Neural progenitor cell (in vitro differentiated cells): ENCODE results near the gene C9orf78. TPM values are rescaled to one million over a fixed set of nuclear protein-coding genes. Genes with fewer than 3 reads are reported as not detected.
A peak's percentile ranks its signal among the peaks of the same experiment; 100 is the strongest.

Experiments used
- DNase-seq: peaks from one replicate; pipeline ENCODE4 v3.0.0-alpha.2; 2016; ENCODE audit warnings: low spot score
- H2AFZ ChIP-seq: fragments of 200-600 bp; sonication (generic); replicated peaks from 2 replicates; pipeline ENCODE4 v1.6.1; 2016; ENCODE audit warnings: antibody characterized with exemption
- H3F3A ChIP-seq: fragments of 200-600 bp; sonication (generic); 2 replicates; pipeline ENCODE4 v1.6.1; 2016; ENCODE audit warnings: antibody characterized with exemption, low read depth
- H3K27ac ChIP-seq: fragments of 200-600 bp; sonication (generic); 2 replicates; pipeline ENCODE4 v1.5.1; 2016; ENCODE audit warnings: mild to moderate bottlenecking
- H3K27me3 ChIP-seq: fragments of 200-600 bp; sonication (generic); 2 replicates; pipeline ENCODE4 v1.6.1; 2016; ENCODE audit warnings: mild to moderate bottlenecking, moderate library complexity
- H3K36me3 ChIP-seq: fragments of 200-600 bp; sonication (generic); 2 replicates; pipeline ENCODE4 v1.5.1; 2016
- H3K4me1 ChIP-seq: fragments of 200-600 bp; sonication (generic); 2 replicates; pipeline ENCODE4 v1.6.1; 2016; ENCODE audit warnings: mixed run types
- H3K4me2 ChIP-seq: fragments of 200-600 bp; sonication (generic); 2 replicates; pipeline ENCODE4 v1.6.1; 2016
- H3K4me3 ChIP-seq: fragments of 200-600 bp; sonication (generic); 2 replicates; pipeline ENCODE4 v1.5.1; 2016
- H3K79me2 ChIP-seq: fragments of 200-600 bp; sonication (generic); 2 replicates; pipeline ENCODE4 v1.6.1; 2016; ENCODE audit warnings: low read depth
- H3K9ac ChIP-seq: fragments of 200-600 bp; sonication (generic); 2 replicates; pipeline ENCODE4 v1.6.1; 2016
- H3K9me3 ChIP-seq: fragments of 200-600 bp; sonication (generic); 2 replicates; pipeline ENCODE4 v1.5.1; 2016; ENCODE audit warnings: low read depth
- H4K20me1 ChIP-seq: fragments of 200-600 bp; sonication (generic); 2 replicates; pipeline ENCODE4 v1.6.1; 2016; ENCODE audit warnings: low read depth
- H3K27ac Mint-ChIP-seq: 3 replicates; pipeline ENCODE4 v1.8.0; 2021; ENCODE audit warnings: mixed read lengths
- H3K27me3 Mint-ChIP-seq: 2 replicates; pipeline ENCODE4 v1.8.0; 2022; ENCODE audit warnings: low read depth, mild to moderate bottlenecking, inconsistent platforms, moderate library complexity, mixed read lengths; ENCODE audit not compliant: insufficient read depth
- H3K36me3 Mint-ChIP-seq: 3 replicates; pipeline ENCODE4 v1.8.0; 2021; ENCODE audit warnings: mixed read lengths
- H3K4me1 Mint-ChIP-seq: 3 replicates; pipeline ENCODE4 v1.8.0; 2021; ENCODE audit warnings: mixed read lengths
- H3K4me3 Mint-ChIP-seq: 3 replicates; pipeline ENCODE4 v1.8.0; 2021; ENCODE audit warnings: mild to moderate bottlenecking, moderate library complexity, mixed read lengths
- H3K9me3 Mint-ChIP-seq: 3 replicates; pipeline ENCODE4 v1.8.0; 2020; ENCODE audit warnings: mixed read lengths
- CTCF ChIP-seq: fragments of 200-600 bp; sonication (generic); IDR thresholded peaks from 2 replicates; pipeline ENCODE4 v1.5.1; 2017; ENCODE audit warnings: antibody characterized with exemption, mild to moderate bottlenecking
- EZH2 ChIP-seq: fragments of 200-600 bp; sonication (generic); IDR thresholded peaks from 2 replicates; pipeline ENCODE4 v1.6.1; 2017; ENCODE audit warnings: antibody characterized with exemption, mild to moderate bottlenecking, moderate library complexity
- EZH2phosphoT487 ChIP-seq: fragments of 200-600 bp; sonication (generic); IDR thresholded peaks from 2 replicates; pipeline ENCODE4 v1.6.1; 2017; ENCODE audit warnings: antibody characterized with exemption
- total RNA-seq: library from RNA; depleted of rRNA; stranded (reverse); fragments of >200 nt; gene quantifications from 2 replicates; pipeline ENCODE4 v1.2.3, GENCODE V29; 2015; ENCODE audit warnings: low replicate concordance

Gene C9orf78
- total RNA-seq, 1 donor from 2014 or later: 42.2 TPM

DNA sequence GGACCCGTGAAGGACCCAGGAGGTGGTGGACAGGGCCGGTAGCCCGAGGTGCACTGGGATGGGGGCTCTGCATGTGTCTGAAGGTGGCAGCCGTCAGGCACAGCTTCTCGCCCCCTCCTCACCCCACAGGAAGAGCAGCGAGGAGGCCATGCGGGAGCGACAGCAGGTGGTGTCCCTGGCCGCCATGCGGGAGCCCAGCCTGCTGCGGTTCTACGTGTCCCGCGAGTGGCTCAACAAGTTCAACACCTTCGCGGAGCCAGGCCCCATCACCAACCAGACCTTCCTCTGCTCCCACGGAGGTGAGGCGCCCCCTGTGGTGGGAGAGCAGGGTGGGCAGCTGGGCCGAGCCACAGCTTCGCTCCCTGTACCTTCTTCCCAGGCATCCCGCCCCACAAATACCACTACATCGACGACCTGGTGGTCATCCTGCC is 40.1 kb upstream of the C9orf78 start:
- H3K9ac ChIP-seq: no peak overlapping the region
- no peak overlapping the region for H3K27ac Mint-ChIP-seq
- peaks cover 7% of the 10 kb centered on the region for H3K4me1 Mint-ChIP-seq
- no peak overlapping the region for H2AFZ ChIP-seq
- no peaks in the 10 kb centered on the region for H3K36me3 ChIP-seq
- no peak overlapping the region for H3K4me3 ChIP-seq
- no peaks in the 10 kb centered on the region for H3K9me3 ChIP-seq
- no peaks in the 10 kb centered on the region for H3F3A ChIP-seq
- TF ChIP-seq EZH2 (no peak), CTCF (peak; percentile 28)
- H4K20me1 ChIP-seq: no peaks in the 10 kb centered on the region
- H3K27me3 ChIP-seq: no peaks in the 10 kb centered on the region
- no peaks in the 10 kb centered on the region for H3K79me2 ChIP-seq
- H3K4me1 ChIP-seq: no peaks in the 10 kb centered on the region
- no peak overlapping the region for H3K4me2 ChIP-seq
- H3K36me3 Mint-ChIP-seq: peaks cover 10% of the 10 kb centered on the region
- no peak overlapping the region for H3K27ac ChIP-seq
- no peaks in the 10 kb centered on the region for H3K9me3 Mint-ChIP-seq
- H3K27me3 Mint-ChIP-seq: peaks cover 2% of the 10 kb centered on the region
- no peak for DNase-seq
- no peak overlapping the region for H3K4me3 Mint-ChIP-seq

DNA sequence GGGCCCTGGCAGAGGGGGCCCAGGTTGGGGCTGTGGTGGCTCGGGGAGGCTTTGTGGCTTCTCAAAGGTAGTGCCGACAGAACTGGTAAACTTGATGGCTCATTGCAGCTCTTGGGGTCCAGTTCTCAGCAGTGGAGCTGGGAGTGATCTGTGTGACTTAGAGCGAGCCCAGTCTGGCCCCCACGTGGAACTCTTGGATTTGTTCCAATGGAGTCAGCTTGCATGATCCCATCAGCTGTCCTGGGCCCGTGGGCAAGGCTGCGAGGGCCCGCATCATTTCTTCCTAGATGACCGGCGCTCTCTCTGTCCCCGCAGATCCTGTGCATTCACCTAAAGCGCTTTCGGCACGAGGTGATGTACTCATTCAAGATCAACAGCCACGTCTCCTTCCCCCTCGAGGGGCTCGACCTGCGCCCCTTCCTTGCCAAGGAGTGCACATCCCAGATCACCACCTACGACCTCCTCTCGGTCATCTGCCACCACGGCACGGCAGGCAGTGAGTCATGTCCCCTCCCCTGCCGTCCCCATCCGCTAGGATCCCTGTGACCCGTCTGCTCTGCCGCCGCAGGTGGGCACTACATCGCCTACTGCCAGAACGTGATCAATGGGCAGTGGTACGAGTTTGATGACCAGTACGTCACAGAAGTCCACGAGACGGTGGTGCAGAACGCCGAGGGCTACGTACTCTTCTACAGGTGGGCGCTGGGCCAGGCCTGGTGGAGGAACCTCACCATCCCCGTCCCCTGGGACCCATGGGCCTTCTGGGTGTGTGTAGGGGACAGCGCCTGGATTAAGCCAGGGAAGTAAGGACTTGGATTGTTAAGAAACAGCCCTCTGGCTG is 39.4 kb upstream of the C9orf78 start:
- Mint-ChIP-seq H3K9me3 (no peaks in the 10 kb centered on the region), H3K36me3 (peaks cover 9% of the 10 kb centered on the region), H3K4me3 (no peak overlapping the region), H3K27me3 (peaks cover 2% of the 10 kb centered on the region), H3K4me1 (peaks cover 7% of the 10 kb centered on the region), H3K27ac (peak overlapping the region; percentile 51)
- Histone ChIP-seq H2AFZ (no peak overlapping the region), H3F3A (no peaks in the 10 kb centered on the region), H3K79me2 (no peaks in the 10 kb centered on the region), H3K9me3 (no peaks in the 10 kb centered on the region), H3K4me1 (no peaks in the 10 kb centered on the region), H3K27ac (no peak overlapping the region), H4K20me1 (no peaks in the 10 kb centered on the region), H3K9ac (no peak overlapping the region), H3K36me3 (no peaks in the 10 kb centered on the region), H3K4me3 (no peak overlapping the region), H3K27me3 (no peaks in the 10 kb centered on the region), H3K4me2 (no peak overlapping the region)
- no peak for DNase-seq
- TF ChIP-seq CTCF (no peak), EZH2 (no peak), EZH2phosphoT487 (no peak)

GRCh38 chr9:129873563-129874190 is 38.6 kb upstream of the C9orf78 start:
- no peaks in the 10 kb centered on the region for H3K36me3 ChIP-seq
- no peaks in the 10 kb centered on the region for H3F3A ChIP-seq
- peak overlapping the region; percentile 90 for H3K27ac Mint-ChIP-seq
- peaks cover 9% of the 10 kb centered on the region for H3K36me3 Mint-ChIP-seq
- H2AFZ ChIP-seq: no peak overlapping the region
- H3K27me3 Mint-ChIP-seq: peaks cover 2% of the 10 kb centered on the region
- TF ChIP-seq EZH2: no peak
- no peak for TF ChIP-seq CTCF
- TF ChIP-seq EZH2phosphoT487: no peak
- DNase-seq: no peak
- H4K20me1 ChIP-seq: no peaks in the 10 kb centered on the region
- no peaks in the 10 kb centered on the region for H3K27me3 ChIP-seq
- peaks cover 7% of the 10 kb centered on the region for H3K4me1 Mint-ChIP-seq
- no peak overlapping the region for H3K4me3 ChIP-seq
- no peak overlapping the region for H3K4me3 Mint-ChIP-seq
- no peaks in the 10 kb centered on the region for H3K9me3 Mint-ChIP-seq
- no peaks in the 10 kb centered on the region for H3K9me3 ChIP-seq
- H3K79me2 ChIP-seq: no peaks in the 10 kb centered on the region
- no peaks in the 10 kb centered on the region for H3K4me1 ChIP-seq
- H3K27ac ChIP-seq: no peak overlapping the region
- no peak overlapping the region for H3K4me2 ChIP-seq
- no peak overlapping the region for H3K9ac ChIP-seq
